SK-N-SH (cell line): ENCODE results near the gene ASTN2. TPM values are rescaled to one million over a fixed set of nuclear protein-coding genes. Genes with fewer than 3 reads are reported as not detected.

Experiments used
- CTCF ChIA-PET: fragments of 300-600, 350-600 bp; formaldehyde crosslinking; extraction: SDS; loops from one replicate; lab custom pipeline; 2021; lab: Yijun Ruan, JAX
- POLR2A ChIA-PET: fragments of 350-600 bp; sonication (Branson Sonifier 250); formaldehyde crosslinking; extraction: SDS; loops from one replicate; lab custom pipeline; 2020; ENCODE audit warnings: antibody characterized with exemption, inconsistent platforms; lab: Yijun Ruan, JAX
- DNase-seq: peaks from one replicate; pipeline ENCODE4 v3.0.0; 2012
- H2AFZ ChIP-seq: fragments of 200-600 bp; sonication (generic); 2 replicates; pipeline ENCODE4 v1.8.1; 2016; ENCODE audit warnings: antibody characterized with exemption, mild to moderate bottlenecking, low read depth
- H3F3A ChIP-seq: fragments of 200-600 bp; sonication (generic); replicated peaks from 2 replicates; pipeline ENCODE3; 2016; ENCODE audit warnings: antibody characterized with exemption, mild to moderate bottlenecking; ENCODE audit not compliant: insufficient read depth
- H3K27ac ChIP-seq, 2 experiments: fragments of 200-500 bp in 1 of 2; fragments of 200-600 bp in 1 of 2; sonication (Bioruptor generic) in 1 of 2; sonication (generic), shearing (Covaris generic) in 1 of 2; 2 replicates each; pipeline versions ENCODE4 v1.5.1 to v1.6.1; 2014 to 2016; ENCODE audit warnings: low read depth in 2 of 2, inconsistent platforms in 1 of 2, low read length in 1 of 2, mild to moderate bottlenecking in 1 of 2, mixed read lengths in 1 of 2
- H3K27me3 ChIP-seq: fragments of 200-600 bp; sonication (generic), shearing (Covaris generic); 2 replicates; pipeline ENCODE4 v1.6.1; 2016; ENCODE audit warnings: mixed run types; ENCODE audit not compliant: insufficient read depth
- H3K36me3 ChIP-seq, 2 experiments: fragments of 200-500 bp in 1 of 2; fragments of 200-600 bp in 1 of 2; sonication (Bioruptor generic) in 1 of 2; sonication (generic) in 1 of 2; replicated peaks in 1 of 2; 2 replicates each; pipeline versions ENCODE3 to v1.5.1; 2014 to 2016; ENCODE audit warnings: low read length in 1 of 2, mild to moderate bottlenecking in 1 of 2; ENCODE audit not compliant: insufficient read depth in 2 of 2, control insufficient read depth in 1 of 2
- H3K4me1 ChIP-seq, 2 experiments: fragments of 200-500 bp in 1 of 2; fragments of 200-600 bp in 1 of 2; sonication (Bioruptor generic) in 1 of 2; sonication (generic), shearing (Covaris generic) in 1 of 2; 2 replicates each; pipeline versions ENCODE4 v1.5.1 to v1.6.1; 2014 to 2016; ENCODE audit warnings: low read depth in 1 of 2, low read length in 1 of 2, mixed run types in 1 of 2; ENCODE audit not compliant: insufficient read depth in 2 of 2, control insufficient read depth in 1 of 2
- H3K4me2 ChIP-seq: fragments of 200-600 bp; sonication (generic), shearing (Covaris generic); 2 replicates; pipeline ENCODE4 v1.6.1; 2017; ENCODE audit warnings: mixed run types
- H3K4me3 ChIP-seq, 2 experiments: fragments of 200-500 bp in 1 of 2; fragments of 200-600 bp in 1 of 2; sonication (Bioruptor generic) in 1 of 2; sonication (generic), shearing (Covaris generic) in 1 of 2; 2 replicates each; pipeline versions ENCODE4 v1.5.1 to v1.8.1; 2014 to 2016; ENCODE audit warnings: low read depth in 2 of 2, inconsistent platforms in 1 of 2, low read length in 1 of 2, mild to moderate bottlenecking in 1 of 2, mixed read lengths in 1 of 2, moderate library complexity in 1 of 2
- H3K79me2 ChIP-seq: fragments of 200-600 bp; sonication (generic); 2 replicates; pipeline ENCODE4 v1.8.1; 2017; ENCODE audit warnings: mild to moderate bottlenecking; ENCODE audit not compliant: insufficient read depth
- H3K9ac ChIP-seq: fragments of 200-600 bp; sonication (generic); 2 replicates; pipeline ENCODE4 v1.6.1; 2017; ENCODE audit warnings: mixed run types
- H3K9me2 ChIP-seq: fragments of 200-600 bp; sonication (generic); 2 replicates; pipeline ENCODE4 v1.6.1; 2017; ENCODE audit warnings: mixed run types
- H3K9me3 ChIP-seq: fragments of 200-600 bp; sonication (generic); 2 replicates; pipeline ENCODE4 v1.6.1; 2017; ENCODE audit warnings: mixed run types, mild to moderate bottlenecking, moderate library complexity
- H4K20me1 ChIP-seq: fragments of 200-600 bp; sonication (generic); 2 replicates; pipeline ENCODE4 v1.6.1; 2017; ENCODE audit warnings: mild to moderate bottlenecking, mixed run types; ENCODE audit not compliant: insufficient read depth
- CHD2 ChIP-seq: fragments of 150-350 bp; IDR thresholded peaks from 2 replicates; pipeline ENCODE4 v1.6.1; 2018; ENCODE audit warnings: low read length; ENCODE audit not compliant: partially characterized antibody
- ELF1 ChIP-seq: IDR thresholded peaks from 2 replicates; pipeline ENCODE4 v1.4.0; 2012
- EZH2phosphoT487 ChIP-seq: fragments of 200-600 bp; sonication (generic); IDR thresholded peaks from 2 replicates; pipeline ENCODE4 v1.6.1; 2017; ENCODE audit warnings: low read depth, mixed run types, mild to moderate bottlenecking, antibody characterized with exemption, moderate library complexity, borderline replicate concordance
- FOSL2 ChIP-seq: IDR thresholded peaks from 2 replicates; pipeline ENCODE4 v1.4.0; 2012; ENCODE audit warnings: low read depth, mild to moderate bottlenecking, moderate library complexity, borderline replicate concordance
- FOXM1 ChIP-seq: IDR thresholded peaks from 2 replicates; pipeline ENCODE4 v1.4.0; 2012; ENCODE audit warnings: low read depth, mild to moderate bottlenecking
- GABPA ChIP-seq: IDR thresholded peaks from 2 replicates; pipeline ENCODE4 v1.4.0; 2012; ENCODE audit warnings: low read depth, mild to moderate bottlenecking
- GATA2 ChIP-seq: sonication (generic); formaldehyde crosslinking; IDR thresholded peaks from 2 replicates; pipeline ENCODE4 v1.5.0; 2020; ENCODE audit warnings: mild to moderate bottlenecking, missing genetic modification reagents
- JUND ChIP-seq: IDR thresholded peaks from 2 replicates; pipeline ENCODE4 v1.4.0; 2012
- MAX ChIP-seq: IDR thresholded peaks from 2 replicates; pipeline ENCODE4 v1.4.0; 2012; ENCODE audit warnings: low read depth
- NFIC ChIP-seq: IDR thresholded peaks from 2 replicates; pipeline ENCODE4 v1.4.0; 2012; ENCODE audit warnings: borderline replicate concordance
- NRF1 ChIP-seq: IDR thresholded peaks from 2 replicates; pipeline ENCODE4 v1.6.1; 2012; ENCODE audit warnings: low read depth, mild to moderate bottlenecking, low read length
- PBX3 ChIP-seq: IDR thresholded peaks from 2 replicates; pipeline ENCODE4; 2012
- POLR2AphosphoS5 ChIP-seq: IDR thresholded peaks from 2 replicates; pipeline ENCODE4 v1.6.1; 2012; ENCODE audit warnings: low read depth, low read length
- RAD21 ChIP-seq: IDR thresholded peaks from 2 replicates; pipeline ENCODE4 v1.6.1; 2012; ENCODE audit warnings: mild to moderate bottlenecking, low read length
- RCOR1 ChIP-seq: fragments of 150-350 bp; IDR thresholded peaks from 2 replicates; pipeline ENCODE4 v1.6.1; 2017; ENCODE audit warnings: antibody characterized with exemption, low read length
- SMC3 ChIP-seq: IDR thresholded peaks from 2 replicates; pipeline ENCODE4 v1.6.1; 2012; ENCODE audit warnings: low read depth, low read length, improper control_type of control experiment
- TAF1 ChIP-seq: IDR thresholded peaks from 2 replicates; pipeline ENCODE4 v1.6.1; 2012; ENCODE audit warnings: low read depth, mild to moderate bottlenecking, low read length, moderate library complexity, borderline replicate concordance
- USF2 ChIP-seq: fragments of 150-350 bp; IDR thresholded peaks from 2 replicates; pipeline ENCODE4 v1.6.1; 2017; ENCODE audit warnings: antibody characterized with exemption, low read length, low read depth, borderline replicate concordance
- YY1 ChIP-seq: IDR thresholded peaks from 2 replicates; pipeline ENCODE4 v1.4.0; 2012; ENCODE audit warnings: low read depth, mild to moderate bottlenecking
- ZBTB33 ChIP-seq: IDR thresholded peaks from 2 replicates; pipeline ENCODE4 v1.4.0; 2012; ENCODE audit warnings: low read depth, borderline replicate concordance
- WGBS: methylation state at CpG from one replicate; pipeline ENCODE4 v1.1.6; 2017; ENCODE audit warnings: low lambda C conversion rate; 5-methylcytosine and 5-hydroxymethylcytosine counted together
- polyA plus RNA-seq, 3 experiments: library from polyadenylated mRNA; depleted of rRNA; stranded (reverse); fragments of >200 nt; gene quantifications; 2 replicates each; pipeline ENCODE4 v1.2.3, GENCODE V29; 2012

ASTN2 gene
- polyA plus RNA-seq, 1 of the 3 experiments (the other 2 are of a cell fraction) = 6.6 TPM

GRCh38 chr9:116945817-116946216 lies 469.0 kb downstream of the ASTN2 start:
- no peak for DNase-seq
- Histone ChIP-seq H3K27ac (no peak overlapping the region), H3K9me3 (no peaks in the 10 kb centered on the region), H3K9me2 (no peaks in the 10 kb centered on the region), H3K79me2 (no peaks in the 10 kb centered on the region), H2AFZ (no peak overlapping the region), H3K4me2 (no peak overlapping the region), H3K27me3 (no peaks in the 10 kb centered on the region), H3K4me3 (no peak overlapping the region), H3K36me3 (no peaks in the 10 kb centered on the region), H3F3A (no peaks in the 10 kb centered on the region), H3K9ac (no peak overlapping the region), H3K4me1 (no peaks in the 10 kb centered on the region), H4K20me1 (no peaks in the 10 kb centered on the region)
- CTCF ChIA-PET = no interaction called here
- POLR2A ChIA-PET = no interaction called here
- WGBS = 40% methylated on average over 2 of the region's 2 CpGs
- TF ChIP-seq NFIC (no peak), USF2 (no peak), SMC3 (no peak), JUND (no peak), GATA2 (CRISPR knock-in tag) (no peak), YY1 (no peak), PBX3 (no peak), CHD2 (no peak), MAX (no peak), TAF1 (no peak), FOXM1 (no peak), ELF1 (no peak), POLR2AphosphoS5 (no peak), RAD21 (no peak), ZBTB33 (no peak), RCOR1 (no peak), FOSL2 (no peak), EZH2phosphoT487 (no peak), GABPA (no peak), NRF1 (no peak)
